HUDEP-2 (cell line): ENCODE measurements around the gene TMEM59.
A peak's percentile ranks its signal among the peaks of the same experiment; 100 is the strongest.

Experiments
- DNase-seq, 76 experiments: peaks; one replicate each; lab custom pipeline; 2025; ENCODE audit not compliant: unreplicated experiment in 76 of 76; lab: John Stamatoyannopoulos, UW

Gene TMEM59

GRCh38 chr1:53992085-53992874 is 60.7 kb downstream of the TMEM59 start:
- DNase-seq = peak in 20 of 76 experiments; percentile 0 to 43 (median 12)

GRCh38 chr1:53987880-53988279 is 65.1 kb downstream of the TMEM59 start:
- DNase-seq = no peak

GRCh38 chr1:53986458-53986857 is 66.5 kb downstream of the TMEM59 start:
- no peak for DNase-seq

GRCh38 chr1:53984726-53985125 is 68.3 kb downstream of the TMEM59 start:
- no peak for DNase-seq

- DNase-seq = no peak
Observed at GRCh38 chr1:53982763-53983104, 70.3 kb downstream of the TMEM59 start.

GRCh38 chr1:53982034-53982762 is 70.8 kb downstream of the TMEM59 start:
- no peak for DNase-seq

- DNase-seq = no peak
Observed at GRCh38 chr1:53981220-53981619, 71.8 kb downstream of the TMEM59 start.

GRCh38 chr1:53979712-53980450 is 73.1 kb downstream of the TMEM59 start:
- DNase-seq = no peak
